ENCODE data around the gene ABHD4. TPM values are rescaled to one million over a fixed set of nuclear protein-coding genes. Genes with fewer than 3 reads are reported as not detected.
A peak's percentile ranks its signal among the peaks of the same experiment; 100 is the strongest.

Gene ABHD4, protein sequence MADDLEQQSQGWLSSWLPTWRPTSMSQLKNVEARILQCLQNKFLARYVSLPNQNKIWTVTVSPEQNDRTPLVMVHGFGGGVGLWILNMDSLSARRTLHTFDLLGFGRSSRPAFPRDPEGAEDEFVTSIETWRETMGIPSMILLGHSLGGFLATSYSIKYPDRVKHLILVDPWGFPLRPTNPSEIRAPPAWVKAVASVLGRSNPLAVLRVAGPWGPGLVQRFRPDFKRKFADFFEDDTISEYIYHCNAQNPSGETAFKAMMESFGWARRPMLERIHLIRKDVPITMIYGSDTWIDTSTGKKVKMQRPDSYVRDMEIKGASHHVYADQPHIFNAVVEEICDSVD
- 11.2 and 11.6 TPM in 2 replicates for total RNA-seq
- long read RNA-seq, partial matches to known transcripts = 0 of 2 reads
- long read RNA-seq, other reads (novel, unspliced or antisense) = 1 of 2 reads

DNA sequence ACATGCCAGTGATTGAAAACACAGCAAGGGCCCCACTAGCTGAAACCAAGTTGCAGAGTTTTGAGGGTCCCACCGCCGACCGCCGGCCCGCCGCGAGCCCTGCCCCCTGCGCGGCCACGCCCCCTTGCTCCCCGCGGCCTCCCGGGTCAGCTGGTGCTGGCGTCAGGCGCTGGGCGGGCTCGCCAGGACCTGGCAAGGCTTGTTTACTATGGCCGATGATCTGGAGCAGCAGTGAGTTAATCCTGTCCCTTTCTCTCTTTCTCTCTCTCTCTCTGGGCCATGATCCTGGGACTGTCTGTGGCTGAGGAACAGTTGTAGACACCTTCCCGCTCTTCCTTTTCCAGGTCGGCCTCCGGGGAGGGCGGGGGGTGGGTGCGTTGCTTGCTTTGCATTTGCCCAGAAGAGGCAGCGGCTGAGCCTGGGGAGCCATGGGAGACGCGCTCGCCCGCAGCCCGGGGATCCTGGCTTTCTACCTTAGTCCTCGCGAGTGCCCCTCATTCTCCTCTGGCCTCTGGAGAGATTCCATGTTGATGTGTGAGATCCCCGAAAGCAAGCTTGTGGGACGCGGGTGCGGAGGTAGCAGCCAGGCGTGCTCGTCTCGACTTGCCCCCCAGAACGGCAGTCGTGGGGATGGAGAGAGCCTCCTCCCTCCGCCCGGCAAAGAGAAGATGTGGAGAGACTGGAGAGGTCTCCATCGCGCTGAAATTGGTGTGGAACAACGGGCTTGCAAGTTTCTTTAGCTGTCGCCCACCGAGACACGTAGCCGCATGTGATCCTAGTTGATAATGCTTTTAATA is at the start of gene ABHD4:
ABHD4 (plus strand) TSS at position 202 of the 797 bp plus-strand sequence; CDS start at position 209, 7 bp downstream.
- Mint-ChIP-seq H3K36me3 (ENCODE audit: low read depth) (no peaks in the 10 kb centered on the region), H3K4me3 (peak within 1 kb of the TSS; percentile 97), H3K27me3 (ENCODE audit: low read depth) (peaks cover 42% of the 10 kb centered on the region), H3K27ac (ENCODE audit: unreplicated experiment) (peak within 1 kb of the TSS; percentile 91), H3K4me1 (peaks cover 23% of the 10 kb centered on the region), H3K9me3 (no peaks in the 10 kb centered on the region)
- TF ChIP-seq, protein P1, sequence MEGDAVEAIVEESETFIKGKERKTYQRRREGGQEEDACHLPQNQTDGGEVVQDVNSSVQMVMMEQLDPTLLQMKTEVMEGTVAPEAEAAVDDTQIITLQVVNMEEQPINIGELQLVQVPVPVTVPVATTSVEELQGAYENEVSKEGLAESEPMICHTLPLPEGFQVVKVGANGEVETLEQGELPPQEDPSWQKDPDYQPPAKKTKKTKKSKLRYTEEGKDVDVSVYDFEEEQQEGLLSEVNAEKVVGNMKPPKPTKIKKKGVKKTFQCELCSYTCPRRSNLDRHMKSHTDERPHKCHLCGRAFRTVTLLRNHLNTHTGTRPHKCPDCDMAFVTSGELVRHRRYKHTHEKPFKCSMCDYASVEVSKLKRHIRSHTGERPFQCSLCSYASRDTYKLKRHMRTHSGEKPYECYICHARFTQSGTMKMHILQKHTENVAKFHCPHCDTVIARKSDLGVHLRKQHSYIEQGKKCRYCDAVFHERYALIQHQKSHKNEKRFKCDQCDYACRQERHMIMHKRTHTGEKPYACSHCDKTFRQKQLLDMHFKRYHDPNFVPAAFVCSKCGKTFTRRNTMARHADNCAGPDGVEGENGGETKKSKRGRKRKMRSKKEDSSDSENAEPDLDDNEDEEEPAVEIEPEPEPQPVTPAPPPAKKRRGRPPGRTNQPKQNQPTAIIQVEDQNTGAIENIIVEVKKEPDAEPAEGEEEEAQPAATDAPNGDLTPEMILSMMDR (conservative IDR thresholded peaks at IDR 0.05) = no peak
- peak; percentile 66 for DNase-seq (ENCODE audit: low read depth, low spot score)

DNA sequence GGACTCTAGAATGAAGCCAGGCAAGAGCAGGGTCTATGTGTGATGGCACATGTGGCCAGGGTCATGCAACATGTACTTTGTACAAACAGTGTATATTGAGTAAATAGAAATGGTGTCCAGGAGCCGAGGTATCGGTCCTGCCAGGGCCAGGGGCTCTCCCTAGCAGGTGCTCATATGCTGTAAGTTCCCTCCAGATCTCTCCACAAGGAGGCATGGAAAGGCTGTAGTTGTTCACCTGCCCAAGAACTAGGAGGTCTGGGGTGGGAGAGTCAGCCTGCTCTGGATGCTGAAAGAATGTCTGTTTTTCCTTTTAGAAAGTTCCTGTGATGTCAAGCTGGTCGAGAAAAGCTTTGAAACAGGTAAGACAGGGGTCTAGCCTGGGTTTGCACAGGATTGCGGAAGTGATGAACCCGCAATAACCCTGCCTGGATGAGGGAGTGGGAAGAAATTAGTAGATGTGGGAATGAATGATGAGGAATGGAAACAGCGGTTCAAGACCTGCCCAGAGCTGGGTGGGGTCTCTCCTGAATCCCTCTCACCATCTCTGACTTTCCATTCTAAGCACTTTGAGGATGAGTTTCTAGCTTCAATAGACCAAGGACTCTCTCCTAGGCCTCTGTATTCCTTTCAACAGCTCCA is 48.7 kb upstream of the ABHD4 start:
- Mint-ChIP-seq H3K9me3 (no peaks in the 10 kb centered on the region), H3K27ac (ENCODE audit: unreplicated experiment) (no peak overlapping the region), H3K27me3 (ENCODE audit: low read depth) (peaks cover 3% of the 10 kb centered on the region), H3K4me1 (peaks cover 28% of the 10 kb centered on the region), H3K4me3 (no peak overlapping the region), H3K36me3 (ENCODE audit: low read depth) (no peaks in the 10 kb centered on the region)
- TF ChIP-seq, protein P1 (conservative IDR thresholded peaks at IDR 0.05) = no peak
- no peak for DNase-seq (ENCODE audit: low read depth, low spot score)

DNA sequence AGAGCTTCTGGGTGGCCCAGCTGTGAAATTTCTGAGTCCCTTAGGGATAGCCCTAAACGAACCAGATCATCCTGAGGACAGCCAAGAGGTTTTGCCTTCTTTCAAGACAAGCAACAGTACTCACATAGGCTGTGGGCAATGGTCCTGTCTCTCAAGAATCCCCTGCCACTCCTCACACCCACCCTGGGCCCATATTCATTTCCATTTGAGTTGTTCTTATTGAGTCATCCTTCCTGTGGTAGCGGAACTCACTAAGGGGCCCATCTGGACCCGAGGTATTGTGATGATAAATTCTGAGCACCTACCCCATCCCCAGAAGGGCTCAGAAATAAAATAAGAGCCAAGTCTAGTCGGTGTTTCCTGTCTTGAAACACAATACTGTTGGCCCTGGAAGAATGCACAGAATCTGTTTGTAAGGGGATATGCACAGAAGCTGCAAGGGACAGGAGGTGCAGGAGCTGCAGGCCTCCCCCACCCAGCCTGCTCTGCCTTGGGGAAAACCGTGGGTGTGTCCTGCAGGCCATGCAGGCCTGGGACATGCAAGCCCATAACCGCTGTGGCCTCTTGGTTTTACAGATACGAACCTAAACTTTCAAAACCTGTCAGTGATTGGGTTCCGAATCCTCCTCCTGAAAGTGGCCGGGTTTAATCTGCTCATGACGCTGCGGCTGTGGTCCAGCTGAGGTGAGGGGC is 48.0 kb upstream of the ABHD4 start:
- H3K9me3 Mint-ChIP-seq = no peaks in the 10 kb centered on the region
- H3K27ac Mint-ChIP-seq (ENCODE audit: unreplicated experiment) = peak overlapping the region; percentile 35
- no peak overlapping the region for H3K4me3 Mint-ChIP-seq
- H3K36me3 Mint-ChIP-seq (ENCODE audit: low read depth) = no peaks in the 10 kb centered on the region
- peaks cover 3% of the 10 kb centered on the region for H3K27me3 Mint-ChIP-seq (ENCODE audit: low read depth)
- peaks cover 26% of the 10 kb centered on the region for H3K4me1 Mint-ChIP-seq
- no peak for DNase-seq (ENCODE audit: low read depth, low spot score)
- TF ChIP-seq, protein P1 (conservative IDR thresholded peaks at IDR 0.05) = no peak

DNA sequence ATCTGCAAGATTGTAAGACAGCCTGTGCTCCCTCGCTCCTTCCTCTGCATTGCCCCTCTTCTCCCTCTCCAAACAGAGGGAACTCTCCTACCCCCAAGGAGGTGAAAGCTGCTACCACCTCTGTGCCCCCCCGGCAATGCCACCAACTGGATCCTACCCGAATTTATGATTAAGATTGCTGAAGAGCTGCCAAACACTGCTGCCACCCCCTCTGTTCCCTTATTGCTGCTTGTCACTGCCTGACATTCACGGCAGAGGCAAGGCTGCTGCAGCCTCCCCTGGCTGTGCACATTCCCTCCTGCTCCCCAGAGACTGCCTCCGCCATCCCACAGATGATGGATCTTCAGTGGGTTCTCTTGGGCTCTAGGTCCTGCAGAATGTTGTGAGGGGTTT is 46.5 kb upstream of the ABHD4 start:
- no peak overlapping the region for H3K4me3 Mint-ChIP-seq
- peaks cover 24% of the 10 kb centered on the region for H3K4me1 Mint-ChIP-seq
- no peaks in the 10 kb centered on the region for H3K27me3 Mint-ChIP-seq (ENCODE audit: low read depth)
- no peak for DNase-seq (ENCODE audit: low read depth, low spot score)
- H3K9me3 Mint-ChIP-seq = no peaks in the 10 kb centered on the region
- TF ChIP-seq, protein P1 (conservative IDR thresholded peaks at IDR 0.05) = no peak
- H3K27ac Mint-ChIP-seq (ENCODE audit: unreplicated experiment) = no peak overlapping the region
- H3K36me3 Mint-ChIP-seq (ENCODE audit: low read depth) = no peaks in the 10 kb centered on the region
